HG02938 (cell line): ENCODE results near the gene MIDN.
"Not testable (repeated sequence)": the region's sequence is repeated elsewhere in the genome, so short reads cannot be mapped to it uniquely, and the experiment has no call there.

Experiments
- ATAC-seq: cut with Tn5 transposase; IDR thresholded peaks from one replicate; pipeline ENCODE4 v1.9.1; 2021; ENCODE audit warnings: mild to moderate bottlenecking, moderate library complexity; ENCODE audit not compliant: unreplicated experiment

Gene MIDN

DNA sequence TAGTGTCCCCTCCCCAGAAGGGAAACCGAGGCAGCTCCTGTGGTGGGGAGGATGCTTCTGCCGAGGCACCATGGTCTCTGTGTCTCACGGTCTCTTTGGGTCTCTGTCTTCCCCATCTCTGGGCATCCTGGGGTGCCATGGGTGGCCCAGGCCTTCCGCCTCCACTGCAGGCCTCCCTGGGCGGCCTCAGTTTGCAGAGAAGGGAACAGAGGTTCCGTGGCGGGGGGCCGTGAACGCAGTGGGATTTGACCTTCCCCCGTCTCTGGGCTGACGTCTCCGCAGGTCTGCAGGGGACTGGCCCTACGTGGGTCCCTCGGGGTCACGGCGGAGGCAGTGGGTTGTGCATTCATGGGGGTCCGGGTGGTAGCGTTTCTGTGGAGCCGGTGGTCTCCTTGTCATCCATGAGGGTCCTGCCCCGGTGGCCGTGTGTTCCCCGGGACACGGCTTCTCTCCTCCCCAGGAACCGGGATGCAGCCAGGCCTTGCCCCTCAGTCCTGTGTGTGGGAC is 41.9 kb downstream of the MIDN start:
- no peak for ATAC-seq

DNA sequence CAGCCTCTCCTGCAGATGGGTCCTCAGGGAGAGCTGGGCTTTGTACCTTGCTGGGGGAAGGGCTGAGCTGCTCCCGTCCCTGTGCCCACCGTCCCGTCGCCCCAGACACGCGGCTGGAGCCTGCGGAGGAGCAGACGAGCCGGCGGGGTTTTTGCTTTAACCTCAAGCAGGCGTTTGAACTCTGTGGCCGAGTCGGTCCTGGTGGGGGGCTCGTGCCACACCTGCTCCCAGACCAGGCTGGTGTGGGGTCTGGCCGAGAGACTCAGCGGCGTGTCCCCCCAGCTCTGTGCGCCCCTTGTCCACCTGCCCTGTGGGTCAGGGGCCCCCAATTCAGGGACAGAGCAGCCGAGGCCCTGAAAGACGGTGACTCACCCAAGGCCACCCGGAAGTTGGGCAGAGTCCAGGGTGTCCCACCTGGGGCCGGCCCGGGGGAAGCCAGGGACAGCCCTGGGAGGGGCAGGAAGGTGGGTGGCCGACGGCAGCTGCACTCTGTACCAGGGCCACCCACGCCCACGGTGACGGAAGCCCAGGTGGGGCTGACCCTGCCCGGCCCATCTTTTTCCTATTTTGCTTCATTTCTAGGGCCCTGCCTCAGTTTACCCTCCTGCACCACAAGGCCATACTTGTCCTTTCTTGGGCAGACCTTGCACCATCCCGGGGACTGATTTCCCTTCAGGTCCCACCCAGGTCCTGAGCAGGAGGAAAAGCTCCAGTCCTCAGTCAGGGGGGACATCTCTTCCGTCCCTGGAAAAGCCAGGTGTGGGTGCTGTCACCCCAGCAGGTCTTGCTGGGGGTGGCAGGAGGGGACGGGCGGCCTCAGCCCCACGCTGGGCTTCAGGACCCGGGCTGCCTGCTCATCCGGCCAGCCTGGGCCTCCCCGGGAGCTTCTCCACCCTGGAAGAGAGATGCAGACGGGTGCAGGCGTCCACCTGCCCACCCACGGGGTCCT is 42.6 kb downstream of the MIDN start:
- no peak for ATAC-seq

DNA sequence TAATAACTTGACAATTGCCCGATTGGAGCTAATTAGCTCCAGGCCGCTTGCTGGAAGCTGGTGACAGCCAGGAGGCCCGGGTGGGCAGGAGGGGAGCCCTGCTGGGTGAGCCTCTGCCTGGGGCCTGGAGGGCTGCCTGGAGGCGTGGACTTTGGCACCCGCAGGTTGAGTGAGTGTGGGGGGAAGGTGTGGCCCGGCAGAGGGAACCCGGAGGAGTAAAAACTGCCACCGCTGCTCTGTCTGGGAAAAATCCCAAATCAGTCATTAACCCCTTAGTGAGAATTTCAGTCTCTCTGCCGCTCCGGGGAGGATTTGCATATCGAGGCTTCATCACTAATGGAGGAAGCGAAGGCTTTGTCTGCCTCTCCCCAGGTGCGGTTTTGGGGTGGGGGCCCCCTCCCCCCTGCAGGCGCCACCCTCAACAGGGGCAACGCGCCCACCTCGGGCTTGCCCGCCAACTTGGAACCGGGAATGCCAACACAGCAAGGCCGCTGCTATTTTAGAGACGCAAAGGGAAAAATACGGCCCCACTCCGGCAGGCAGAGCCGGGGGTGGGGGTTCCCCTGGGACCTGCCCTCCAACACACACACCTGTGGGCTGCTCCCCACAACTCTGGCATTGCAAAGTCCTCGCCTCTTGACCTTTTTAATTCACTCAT is 43.5 kb downstream of the MIDN start:
- ATAC-seq: no peak

DNA sequence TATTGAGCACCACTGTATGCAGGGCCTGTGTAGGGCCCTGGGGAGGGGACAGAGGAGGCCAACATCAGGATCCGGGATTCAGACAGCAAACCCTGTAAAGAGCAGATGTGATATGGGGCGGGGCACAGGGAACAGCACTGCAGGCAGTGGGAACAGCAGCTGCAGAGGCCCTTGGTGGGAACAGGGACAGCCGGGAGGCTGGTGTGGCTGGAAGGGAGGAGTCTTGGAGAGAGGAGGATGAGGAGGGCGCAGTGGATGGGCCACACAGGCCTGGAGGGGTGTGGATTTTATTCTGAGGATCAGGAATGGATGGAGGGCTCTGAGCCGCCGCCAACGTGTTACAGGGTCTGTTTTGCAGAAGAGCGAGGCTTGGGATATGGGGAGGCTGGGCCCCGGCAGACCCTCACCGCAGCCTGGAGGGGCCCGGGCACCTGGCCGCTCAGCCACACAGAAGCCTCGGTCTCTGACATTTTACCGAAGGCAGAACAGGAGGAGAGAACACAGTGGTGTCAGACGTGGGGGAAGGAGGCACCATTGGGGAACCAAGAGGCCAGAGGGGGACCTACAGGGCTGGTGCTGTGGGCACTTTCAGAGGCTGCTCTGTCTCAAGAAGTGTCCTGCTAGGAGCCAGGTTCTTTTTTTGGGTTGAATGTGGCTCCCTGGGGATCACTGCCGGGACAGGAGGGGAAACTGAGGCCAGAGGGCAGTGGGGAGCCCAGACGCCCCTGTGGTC is 44.2 kb downstream of the MIDN start:
- no peak for ATAC-seq

DNA sequence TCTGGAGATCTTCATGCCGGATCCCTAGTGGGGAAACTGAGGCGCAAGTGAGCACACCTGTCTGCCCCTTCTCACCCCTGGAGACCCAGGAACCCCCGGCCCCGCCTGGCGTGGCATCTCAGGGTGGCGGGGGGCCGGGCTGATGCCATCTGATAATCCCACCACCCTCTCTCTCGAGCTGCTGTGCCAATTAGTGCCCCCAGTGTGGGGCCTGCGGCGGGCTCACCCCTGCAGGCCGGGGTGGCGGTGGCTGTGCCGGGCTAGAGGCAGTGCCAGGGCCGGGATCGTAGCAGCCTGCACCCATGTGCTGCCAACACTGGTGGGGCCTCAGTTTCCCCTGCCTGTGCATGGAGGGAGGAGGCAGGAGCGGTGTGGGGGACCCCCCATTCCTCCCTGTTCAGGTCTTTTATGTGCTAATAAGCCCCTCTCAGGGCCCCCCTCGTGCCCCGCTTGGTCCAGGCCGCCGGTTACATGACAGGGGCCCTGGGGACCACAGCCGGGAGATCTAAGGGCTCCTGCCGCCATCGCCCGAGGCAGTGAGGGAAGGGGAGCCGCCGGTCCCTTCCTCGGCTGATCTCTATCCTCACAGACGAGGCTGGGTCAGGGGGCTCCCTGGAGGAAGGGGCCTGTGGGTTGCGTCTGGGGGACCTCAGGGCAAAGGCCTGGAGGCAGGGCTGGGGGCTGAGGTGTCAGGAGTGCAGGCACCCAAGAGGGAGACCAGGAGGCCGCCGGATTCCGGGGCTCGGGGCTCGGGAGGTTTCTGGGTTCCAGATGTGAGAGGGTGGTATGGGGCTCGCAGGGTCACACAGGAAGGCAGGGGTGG is 45.6 kb downstream of the MIDN start:
- no peak for ATAC-seq

DNA sequence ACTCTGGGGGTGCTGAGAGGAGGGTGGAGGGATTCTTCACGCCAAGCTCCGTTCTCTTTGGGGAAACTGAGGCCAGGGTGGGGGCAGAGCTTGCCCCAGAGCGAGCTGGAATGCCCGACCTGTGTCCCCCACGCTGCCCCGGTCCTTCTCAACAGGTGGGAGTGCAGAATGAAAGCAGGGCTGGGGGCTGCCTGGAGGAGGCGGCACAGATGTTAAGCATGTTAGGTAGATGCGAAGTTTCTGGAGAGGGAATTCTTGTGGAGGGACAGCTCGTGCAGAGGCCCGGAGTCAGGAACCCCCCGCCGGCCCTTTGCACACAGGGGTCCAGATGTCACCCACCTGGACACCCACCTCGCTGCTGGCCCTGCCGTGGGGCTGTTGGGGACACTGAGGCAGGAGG is 46.3 kb downstream of the MIDN start:
- no peak for ATAC-seq

DNA sequence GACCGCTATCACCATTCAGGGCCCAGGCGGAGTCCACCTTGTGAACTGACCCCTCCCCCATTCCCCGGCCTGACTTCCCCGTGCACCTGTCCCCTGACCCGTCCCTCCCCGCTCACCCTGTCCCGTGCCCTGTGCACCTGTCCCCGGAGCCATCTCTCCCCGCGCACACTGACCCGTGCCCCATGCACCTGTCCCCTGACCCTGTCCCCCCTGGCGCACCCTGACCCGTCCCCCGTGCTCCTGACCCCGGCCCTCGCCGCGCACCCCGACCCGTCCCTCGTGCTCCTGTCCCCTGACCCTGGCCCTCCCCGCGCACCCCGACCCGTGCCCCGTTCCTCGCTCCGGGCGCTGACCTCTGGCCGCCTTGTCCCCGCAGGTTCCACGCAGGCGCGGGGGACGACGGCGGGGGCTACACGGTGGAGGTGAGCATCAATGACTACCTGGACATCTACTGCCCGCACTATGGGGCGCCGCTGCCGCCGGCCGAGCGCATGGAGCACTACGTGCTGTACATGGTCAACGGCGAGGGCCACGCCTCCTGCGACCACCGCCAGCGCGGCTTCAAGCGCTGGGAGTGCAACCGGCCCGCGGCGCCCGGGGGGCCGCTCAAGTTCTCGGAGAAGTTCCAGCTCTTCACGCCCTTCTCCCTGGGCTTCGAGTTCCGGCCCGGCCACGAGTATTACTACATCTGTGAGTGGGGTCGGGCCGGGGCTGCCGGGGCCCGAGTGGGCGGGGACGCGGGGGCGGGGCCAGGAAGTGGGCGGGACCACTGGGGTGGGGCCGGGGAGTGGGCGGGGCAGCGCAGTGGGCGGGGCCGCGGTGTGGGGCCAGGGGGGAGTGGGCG is 47.0 kb downstream of the MIDN start:
- ATAC-seq: no peak

DNA sequence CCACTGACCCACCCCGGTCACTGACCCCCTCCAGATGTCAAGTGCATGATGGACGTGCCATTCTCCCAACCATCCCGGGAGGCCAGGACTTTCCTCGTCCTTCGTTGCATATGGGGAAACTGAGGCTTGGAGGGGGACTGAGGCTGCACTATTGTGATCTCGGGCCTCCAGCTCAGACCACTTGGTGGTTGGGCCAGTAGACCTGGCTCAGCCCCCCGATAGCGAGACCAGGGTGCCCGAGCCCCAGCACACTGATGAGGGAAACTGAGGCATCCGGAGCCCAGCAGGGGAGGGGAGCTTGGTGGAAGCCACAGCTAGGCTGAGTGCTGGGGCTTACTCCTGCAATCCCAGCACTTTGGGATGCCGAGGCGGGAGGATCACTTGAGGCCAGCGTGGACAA is 47.7 kb downstream of the MIDN start:
- ATAC-seq: no peak

DNA sequence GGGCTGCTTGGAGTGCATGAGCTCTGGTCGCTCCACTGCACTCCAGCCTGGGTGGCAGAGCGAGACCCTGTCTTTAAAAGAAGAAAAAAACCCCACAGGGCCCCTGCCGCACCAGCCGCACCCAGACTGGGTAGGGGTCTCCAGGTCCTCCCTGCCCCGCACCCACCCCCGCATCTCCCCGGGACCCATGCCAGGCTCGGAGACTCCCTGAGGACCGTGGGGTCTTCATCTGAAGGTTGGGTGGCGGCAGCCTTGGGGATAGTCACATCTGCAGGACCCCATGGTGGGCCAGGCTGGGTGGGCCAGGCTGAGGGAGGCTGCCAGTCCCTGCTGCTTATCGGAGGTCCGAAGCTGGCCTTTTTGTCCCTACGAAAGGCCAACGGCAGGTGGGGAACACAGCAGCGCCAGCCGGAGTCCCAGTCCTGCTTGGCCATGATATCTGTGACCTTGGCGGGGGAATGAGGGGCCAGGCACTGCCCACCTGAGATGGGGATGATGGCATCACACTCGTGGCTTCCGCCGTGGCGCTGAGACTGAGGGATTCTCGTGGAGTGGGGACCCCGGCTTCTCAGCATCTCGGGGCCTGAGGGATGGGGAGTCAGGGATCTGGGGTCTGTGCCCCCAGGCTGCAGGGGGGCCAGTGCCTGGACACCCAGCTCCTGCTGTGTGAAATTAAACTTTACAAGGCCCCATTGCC is 48.3 kb downstream of the MIDN start:
- ATAC-seq: no peak

DNA sequence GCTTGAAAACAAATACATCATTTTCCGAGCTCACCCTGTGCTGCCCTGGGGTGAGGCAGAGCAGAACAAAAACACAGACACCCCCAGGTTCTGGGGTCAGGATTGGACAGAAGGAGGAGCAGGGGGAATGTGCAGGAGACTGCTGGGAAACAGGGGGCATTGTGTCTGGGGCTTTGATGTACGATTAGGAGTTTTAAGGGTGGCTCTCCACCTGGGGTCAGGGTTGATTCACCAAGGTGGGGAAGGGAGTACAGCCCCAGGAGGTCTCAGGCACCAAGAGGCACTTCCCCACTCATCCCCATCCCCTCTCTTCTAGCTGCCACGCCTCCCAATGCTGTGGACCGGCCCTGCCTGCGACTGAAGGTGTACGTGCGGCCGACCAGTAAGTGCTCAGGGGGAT is 49.9 kb downstream of the MIDN start:
- ATAC-seq: no peak

DNA sequence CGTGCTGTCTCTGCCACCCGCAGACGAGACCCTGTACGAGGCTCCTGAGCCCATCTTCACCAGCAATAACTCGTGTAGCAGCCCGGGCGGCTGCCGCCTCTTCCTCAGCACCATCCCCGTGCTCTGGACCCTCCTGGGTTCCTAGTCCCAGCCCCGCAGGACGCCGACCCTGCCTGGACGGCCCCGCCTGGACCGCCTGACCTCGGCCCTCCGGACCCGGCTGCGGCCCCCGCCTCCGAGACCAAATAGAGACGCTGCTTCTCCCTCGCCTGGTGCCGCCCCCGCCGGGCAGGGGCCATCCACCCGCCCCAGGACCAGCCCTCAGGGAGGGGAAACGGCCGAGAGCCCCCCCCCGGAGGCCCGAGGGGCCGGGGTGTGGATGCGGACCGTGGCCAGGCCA is 51.4 kb downstream of the MIDN start:
- no peak for ATAC-seq

DNA sequence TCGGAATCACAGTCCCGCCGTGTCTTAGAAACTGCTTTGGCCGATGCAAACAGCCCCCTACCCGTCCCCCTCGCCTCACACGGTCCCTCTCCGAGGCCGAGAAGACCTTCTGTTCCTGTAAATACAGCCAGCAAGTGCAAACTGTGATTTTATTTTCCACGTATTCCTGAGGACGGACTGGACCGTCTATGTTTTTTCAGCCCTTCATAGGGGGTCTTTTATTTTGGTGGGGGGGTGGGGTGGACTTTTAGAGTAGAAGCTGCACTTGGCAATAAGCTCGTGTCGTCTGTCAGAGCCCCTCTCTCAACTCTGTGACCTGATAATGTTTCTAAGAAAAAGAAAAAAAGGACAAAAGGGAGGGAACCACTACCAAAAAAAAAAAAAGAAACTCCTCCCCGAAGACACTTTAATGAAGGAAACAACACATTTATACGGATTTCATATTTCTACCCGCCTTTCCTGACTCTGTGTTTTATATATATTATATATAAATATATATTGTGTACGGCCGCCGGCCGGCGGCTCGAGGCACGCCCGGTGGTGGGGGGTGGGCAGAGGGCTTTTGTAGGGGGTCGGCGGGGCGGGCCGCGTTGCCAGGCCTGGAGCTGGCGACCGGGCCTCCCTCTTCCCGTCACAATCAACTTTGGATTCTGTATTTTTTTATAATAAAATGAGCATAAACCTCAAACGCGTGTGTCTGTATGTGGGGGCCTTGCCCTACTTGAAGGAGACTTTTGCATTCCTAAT is 52.5 kb downstream of the MIDN start:
- ATAC-seq: no peak

DNA sequence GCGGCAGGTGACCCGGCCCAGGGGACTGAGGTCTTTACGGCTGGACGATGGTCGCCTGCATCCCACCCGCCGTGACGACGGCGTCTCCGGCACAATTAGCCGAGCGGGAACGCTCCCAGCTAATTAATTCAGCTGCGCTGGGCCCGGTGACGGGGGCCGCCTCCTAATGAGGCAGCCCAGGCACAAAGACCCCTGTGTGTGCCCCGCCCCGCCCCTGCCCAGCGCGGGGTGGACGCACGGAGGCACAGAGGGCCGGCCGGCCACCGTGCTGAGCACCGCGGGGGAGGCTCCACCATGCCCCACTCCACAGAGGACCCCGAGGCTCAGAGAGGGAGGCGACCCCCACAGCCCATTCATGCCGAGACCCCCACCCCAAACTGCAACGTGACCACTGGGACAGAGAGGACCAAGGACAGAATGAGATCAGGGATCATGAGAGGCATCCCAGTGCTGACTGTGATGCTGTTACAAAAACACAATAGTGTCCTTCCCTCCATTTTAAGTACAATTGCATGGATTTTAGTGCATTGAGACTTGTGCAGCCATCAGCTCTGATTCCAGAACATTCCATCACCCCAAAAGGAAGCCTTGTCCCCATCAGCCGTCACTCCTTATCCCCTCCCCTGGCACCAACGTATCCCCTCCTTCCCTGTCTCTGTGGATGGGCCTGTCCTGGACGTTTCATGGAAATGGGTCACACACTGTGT is 54.3 kb downstream of the MIDN start:
- ATAC-seq: no peak

DNA sequence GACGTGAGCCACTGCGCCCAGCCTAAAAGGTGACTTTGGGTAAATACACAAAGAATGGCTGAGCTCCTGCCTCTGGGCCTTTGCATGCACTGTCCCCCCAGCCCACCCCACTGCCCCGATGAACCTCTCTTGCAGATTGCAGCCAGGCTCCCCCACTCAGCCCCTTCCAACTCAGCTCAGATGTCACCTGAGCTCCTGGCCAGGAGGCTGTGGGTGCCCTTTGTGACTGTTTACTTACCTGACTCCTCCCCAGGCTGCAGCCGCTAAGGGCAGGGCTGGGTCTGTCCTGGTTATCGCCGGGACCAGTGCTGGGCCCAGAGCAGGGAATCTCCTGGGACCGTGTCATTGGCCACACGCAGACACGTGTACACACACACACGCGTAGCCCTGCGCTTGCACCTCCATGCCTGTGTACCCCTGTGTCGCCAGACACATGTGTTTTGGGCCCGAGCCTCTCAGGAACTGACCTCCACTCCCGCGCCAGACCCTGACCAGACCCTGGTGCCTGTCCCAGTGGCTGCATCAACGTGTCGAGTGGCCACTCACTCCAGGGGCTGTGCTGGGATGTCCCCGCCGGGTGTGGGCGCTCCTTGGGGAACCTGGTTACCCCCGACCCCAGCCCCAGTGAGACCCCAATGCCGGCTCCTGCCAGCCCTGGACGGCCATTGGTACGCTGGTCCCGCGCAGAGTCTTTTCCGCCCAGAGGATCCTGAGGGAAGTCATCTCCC is 56.0 kb downstream of the MIDN start:
- ATAC-seq: no peak

DNA sequence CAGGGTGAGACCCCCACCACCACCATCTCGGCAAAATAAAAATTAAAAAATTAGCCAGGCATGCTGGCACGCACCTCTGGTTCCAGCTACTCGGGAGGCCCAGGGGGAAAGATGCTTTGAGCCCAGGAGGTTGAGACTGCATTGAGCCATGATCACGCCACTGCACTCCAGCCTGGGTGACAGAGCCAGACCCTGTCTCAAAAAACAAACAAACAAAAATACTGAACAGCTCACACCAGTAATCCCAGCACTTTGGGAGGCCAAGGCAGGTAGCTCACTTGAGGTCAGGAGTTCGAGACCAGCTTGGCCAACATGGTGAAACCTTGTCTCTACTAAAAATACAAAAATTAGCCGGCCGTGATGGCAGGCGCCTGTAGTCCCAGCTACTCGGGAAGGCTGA is 57.0 kb downstream of the MIDN start:
- ATAC-seq: not testable (repeated sequence)

DNA sequence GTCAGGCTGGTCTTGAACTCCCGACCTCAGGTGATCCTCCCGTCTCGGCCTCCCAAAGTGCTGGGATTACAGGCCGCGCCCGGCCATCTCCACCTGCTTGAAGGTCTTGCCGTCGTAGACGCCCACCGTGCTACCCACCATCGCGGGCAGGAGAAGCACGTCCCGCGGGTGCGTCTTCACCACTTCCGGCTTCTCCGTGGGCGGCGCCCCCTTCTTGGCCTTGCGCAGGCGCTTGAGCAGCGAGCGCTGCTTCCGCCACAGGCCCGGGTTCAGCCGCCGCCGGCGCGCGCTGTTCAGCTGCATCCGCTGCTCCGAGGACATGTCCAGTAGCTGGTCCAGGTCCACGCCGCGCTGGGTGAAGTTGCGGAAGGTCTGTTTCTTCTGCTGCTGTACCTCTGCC is 58.9 kb downstream of the MIDN start:
- no peak for ATAC-seq

DNA sequence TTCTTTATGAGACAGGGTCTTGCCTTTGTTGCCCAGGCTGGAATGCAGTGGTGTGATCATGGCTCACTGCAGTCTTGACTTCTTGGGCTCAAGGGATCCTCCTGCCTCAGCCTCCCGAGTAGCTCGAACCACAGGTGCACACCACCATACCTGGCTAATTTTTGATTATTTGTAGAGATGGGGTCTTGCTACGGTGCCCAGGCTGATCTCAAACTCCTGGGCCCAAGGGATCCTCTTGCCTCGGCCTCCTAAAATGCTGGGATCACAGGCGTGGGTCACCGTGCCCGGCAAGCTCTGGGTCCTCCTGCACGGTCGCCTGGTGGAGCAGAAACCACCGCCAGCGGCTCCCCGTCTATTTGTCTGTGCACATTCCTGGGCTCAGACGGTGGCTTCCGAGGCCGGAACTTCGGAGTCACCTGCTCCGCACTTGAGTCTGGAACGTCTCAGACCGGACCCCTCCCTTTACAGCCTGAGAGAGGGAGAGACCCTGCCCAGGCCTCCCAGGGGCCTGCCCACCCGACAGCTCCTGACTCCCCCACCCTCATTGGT is 59.4 kb downstream of the MIDN start:
- no peak for ATAC-seq
